ENCODE measurements around the gene NR2F1-AS1.

GRCh38 chr5:93566091-93566490 lies 14.9 kb downstream of the NR2F1-AS1 start:
- TF ChIP-seq CTCF (conservative IDR thresholded peaks at IDR 0.05; ENCODE audit: low read length) (no peak), EZH2phosphoT487 (IDR thresholded peaks at IDR 0.05; ENCODE audit: borderline replicate concordance, low read depth, low read length) (no peak)

Data from OCI-LY7 (cell line).